Keratinocyte (primary cell): Measurements from ENCODE around the gene FMN1.

Experiments
- CTCF ChIP-seq, 3 experiments: IDR thresholded peaks in 1 of 3; conservative IDR thresholded peaks in 1 of 3; optimal IDR thresholded peaks in 1 of 3; 2 replicates in 2 of 3; 3 replicates in 1 of 3; pipeline versions ENCODE3 to v1.5.1; 2011; ENCODE audit warnings: low read length in 3 of 3, mild to moderate bottlenecking in 3 of 3, moderate library complexity in 2 of 3, control low read depth in 1 of 3, inconsistent platforms in 1 of 3; ENCODE audit not compliant: insufficient read depth in 2 of 3; ENCODE audit errors: extremely low read depth in 1 of 3
- EZH2 ChIP-seq: IDR thresholded peaks from one replicate; pipeline ENCODE4 v1.6.1; 2012; ENCODE audit warnings: inconsistent platforms, mild to moderate bottlenecking, low read length, moderate library complexity

DNA sequence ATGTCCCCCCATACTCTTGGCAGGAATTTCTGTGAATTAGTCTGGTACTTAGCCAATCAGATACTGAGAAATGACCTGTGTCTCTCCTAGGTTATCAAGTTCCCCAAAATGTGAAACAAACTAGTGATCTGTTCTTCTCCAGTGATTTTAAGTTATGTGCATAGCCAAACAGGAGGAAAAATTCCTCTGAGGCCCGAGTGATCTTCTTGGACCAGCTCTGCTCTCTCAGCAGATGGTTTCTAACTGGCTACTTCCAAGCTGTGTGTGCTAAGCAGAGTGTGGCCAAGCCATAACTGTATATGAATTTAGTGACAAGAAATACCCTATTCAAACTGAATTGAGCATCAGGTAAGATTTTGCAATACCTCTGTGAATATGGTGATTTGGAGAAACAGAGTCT lies 387.2 kb downstream of the FMN1 start:
- no peak for TF ChIP-seq CTCF (optimal IDR thresholded peaks at IDR 0.05 in 1 of 3, IDR thresholded peaks at IDR 0.05 in 1 of 3, conservative IDR thresholded peaks at IDR 0.05 in 1 of 3; ENCODE audit: extremely low read depth in 1 of 3, insufficient read depth in 2 of 3, low read length in 3 of 3)
- no peak for TF ChIP-seq EZH2
